ENCODE data around the gene NTSR2.

GRCh38 chr2:11692966-11693521 is 23.0 kb upstream of the NTSR2 start:
- no peak for TF ChIP-seq POLR2A (IDR thresholded peaks at IDR 0.05)
- TF ChIP-seq, protein P1, sequence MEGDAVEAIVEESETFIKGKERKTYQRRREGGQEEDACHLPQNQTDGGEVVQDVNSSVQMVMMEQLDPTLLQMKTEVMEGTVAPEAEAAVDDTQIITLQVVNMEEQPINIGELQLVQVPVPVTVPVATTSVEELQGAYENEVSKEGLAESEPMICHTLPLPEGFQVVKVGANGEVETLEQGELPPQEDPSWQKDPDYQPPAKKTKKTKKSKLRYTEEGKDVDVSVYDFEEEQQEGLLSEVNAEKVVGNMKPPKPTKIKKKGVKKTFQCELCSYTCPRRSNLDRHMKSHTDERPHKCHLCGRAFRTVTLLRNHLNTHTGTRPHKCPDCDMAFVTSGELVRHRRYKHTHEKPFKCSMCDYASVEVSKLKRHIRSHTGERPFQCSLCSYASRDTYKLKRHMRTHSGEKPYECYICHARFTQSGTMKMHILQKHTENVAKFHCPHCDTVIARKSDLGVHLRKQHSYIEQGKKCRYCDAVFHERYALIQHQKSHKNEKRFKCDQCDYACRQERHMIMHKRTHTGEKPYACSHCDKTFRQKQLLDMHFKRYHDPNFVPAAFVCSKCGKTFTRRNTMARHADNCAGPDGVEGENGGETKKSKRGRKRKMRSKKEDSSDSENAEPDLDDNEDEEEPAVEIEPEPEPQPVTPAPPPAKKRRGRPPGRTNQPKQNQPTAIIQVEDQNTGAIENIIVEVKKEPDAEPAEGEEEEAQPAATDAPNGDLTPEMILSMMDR (IDR thresholded peaks at IDR 0.05), result peak; percentile 31 to 67 (median 51)
- no peak for TF ChIP-seq EP300 (IDR thresholded peaks at IDR 0.05)

All from ovary (tissue), 3 donors.